Testis (tissue), 2 donors: ENCODE results near the gene PLA2R1.

Experiments used
- CTCF ChIP-seq, 3 experiments: fragments of 450-650 bp in 2 of 3; fragments of 200-600 bp in 1 of 3; sonication (generic) in 1 of 3; IDR thresholded peaks; one replicate each; pipeline ENCODE4 v1.5.1; 2016 to 2019; ENCODE audit warnings: antibody characterized with exemption in 3 of 3, mild to moderate bottlenecking in 2 of 3, moderate library complexity in 1 of 3
- POLR2A ChIP-seq: fragments of 450-650 bp; IDR thresholded peaks from one replicate; pipeline ENCODE4 v1.6.1; 2017; ENCODE audit warnings: antibody characterized with exemption, mild to moderate bottlenecking, moderate library complexity

DNA sequence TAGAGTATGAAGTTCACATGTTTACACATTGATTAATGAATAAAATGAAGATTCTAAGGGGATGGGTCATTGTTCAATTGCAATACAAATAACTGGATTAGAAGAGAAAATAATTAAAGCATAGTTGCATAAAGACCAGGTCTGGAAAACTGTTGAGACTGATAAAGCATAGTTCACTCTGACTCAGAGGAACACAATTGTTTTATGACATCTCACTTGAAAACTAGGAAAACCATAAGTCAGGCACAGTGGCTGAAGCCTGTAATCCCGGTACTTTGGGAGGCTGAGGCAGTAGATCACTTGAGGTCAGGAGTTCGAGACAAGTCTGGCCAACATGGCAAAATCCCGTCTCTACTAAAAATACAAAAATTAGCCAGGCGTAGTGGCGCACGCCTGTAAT is 46.7 kb downstream of the PLA2R1 start:
- TF ChIP-seq CTCF (IDR thresholded peaks at IDR 0.05), result no peak
- no peak for TF ChIP-seq POLR2A
